Erythroblast (primary cell): Measurements from ENCODE around the gene PRRG4.

Experiments used
- GATA1 ChIP-seq: IDR thresholded peaks from 2 replicates; pipeline ENCODE4 v1.6.1; 2011; ENCODE audit warnings: low read depth, mild to moderate bottlenecking, control low read depth, low read length, moderate library complexity
- POLR2A ChIP-seq: IDR thresholded peaks from 2 replicates; pipeline ENCODE4 v1.6.1; 2011; ENCODE audit warnings: mild to moderate bottlenecking, low read length

DNA sequence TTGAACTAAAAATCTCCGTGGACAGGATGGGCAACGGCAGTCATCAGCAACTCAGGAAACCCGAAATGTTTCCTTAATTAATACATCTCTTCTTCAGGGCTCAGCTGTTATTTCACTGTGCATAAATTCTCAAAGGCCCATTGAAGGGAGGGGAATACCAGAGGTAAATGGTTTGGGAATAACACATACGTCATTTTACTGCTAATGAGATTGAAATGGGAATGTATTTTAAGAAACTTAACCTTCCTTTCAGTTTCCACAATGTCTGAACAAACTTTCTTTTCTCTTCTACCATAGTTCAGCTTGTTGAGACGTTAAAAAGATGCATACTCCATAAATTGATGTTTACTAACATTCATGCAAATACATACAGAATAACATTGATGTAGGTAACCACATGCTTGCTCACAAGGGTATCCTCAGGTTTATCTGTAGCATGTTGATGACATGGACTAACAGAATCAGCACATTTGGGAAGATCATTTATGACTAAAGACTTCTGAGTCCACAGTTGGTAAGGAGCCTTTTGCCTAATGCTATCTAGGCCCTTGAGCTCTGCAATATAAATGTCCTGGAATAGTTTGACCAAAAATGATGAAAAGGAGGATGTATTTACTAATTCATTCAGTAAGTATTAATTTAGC, 7.7 kb upstream of the PRRG4 start:
- no peak for TF ChIP-seq POLR2A
- TF ChIP-seq GATA1, result no peak
